LNCaP clone FGC (cell line): ENCODE measurements around the gene CAMK2A.

Experiments used
- DNase-seq: peaks from one replicate; pipeline ENCODE4 v3.0.0-alpha.2; 2011; ENCODE audit warnings: low read depth
- H3K4me3 ChIP-seq: 2 replicates; pipeline ENCODE4 v1.5.1; 2011; ENCODE audit warnings: mild to moderate bottlenecking, low read depth, low read length, control low read depth
- CTCF ChIP-seq: IDR thresholded peaks from 2 replicates; pipeline ENCODE4 v1.5.1; 2012; ENCODE audit warnings: mild to moderate bottlenecking; ENCODE audit not compliant: control insufficient read depth, insufficient read depth; ENCODE audit errors: extremely low read depth

The CAMK2A gene

GRCh38 chr5:150210644-150211043, 78.9 kb downstream of the CAMK2A start:
- TF ChIP-seq CTCF = no peak
- DNase-seq = no peak
- no peak overlapping the region for H3K4me3 ChIP-seq

GRCh38 chr5:150209099-150209635, 80.4 kb downstream of the CAMK2A start:
- no peak for TF ChIP-seq CTCF
- DNase-seq = peak; percentile 49
- H3K4me3 ChIP-seq = no peak overlapping the region

GRCh38 chr5:150208187-150209098, 81.1 kb downstream of the CAMK2A start:
- H3K4me3 ChIP-seq = no peak overlapping the region
- no peak for DNase-seq
- TF ChIP-seq CTCF = no peak

GRCh38 chr5:150206779-150207115, 82.8 kb downstream of the CAMK2A start:
- no peak for TF ChIP-seq CTCF

GRCh38 chr5:150206098-150206778, 83.3 kb downstream of the CAMK2A start:
- no peak for TF ChIP-seq CTCF
- H3K4me3 ChIP-seq = no peak overlapping the region
- DNase-seq = no peak

More at GRCh38 chr5:150206779-150207115, 82.8 kb downstream of the CAMK2A start:
- no peak for DNase-seq
- H3K4me3 ChIP-seq = no peak overlapping the region

- no peak for TF ChIP-seq CTCF
- no peak overlapping the region for H3K4me3 ChIP-seq
- DNase-seq = no peak
Measured at GRCh38 chr5:150204590-150204960, 85.0 kb downstream of the CAMK2A start.
